HG03108 (cell line): Measurements from ENCODE around the gene SLC6A9.

Experiments
- ATAC-seq: cut with Tn5 transposase; IDR thresholded peaks from one replicate; pipeline ENCODE4 v1.9.1; 2021; ENCODE audit warnings: moderate library complexity; ENCODE audit not compliant: unreplicated experiment

The SLC6A9 gene

DNA sequence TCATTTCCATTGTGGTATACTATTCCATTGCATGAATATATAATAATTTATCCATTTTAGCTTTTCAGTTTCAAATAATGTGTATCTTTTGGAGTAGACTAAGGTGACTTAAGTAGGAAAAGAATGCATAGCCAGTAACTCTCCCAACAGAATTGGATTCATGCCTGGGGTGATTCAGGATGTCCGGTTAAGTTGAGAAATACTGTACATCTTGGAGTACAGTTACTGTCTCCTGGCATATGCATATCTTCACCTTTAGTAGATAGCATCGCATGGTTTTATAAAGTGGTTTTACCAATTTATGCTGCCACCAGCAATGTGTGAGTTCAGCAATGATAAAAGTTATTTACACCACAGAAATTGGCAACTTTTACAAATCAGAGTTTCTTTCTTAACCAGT, 18.6 kb upstream of the SLC6A9 start:
- ATAC-seq = no peak

DNA sequence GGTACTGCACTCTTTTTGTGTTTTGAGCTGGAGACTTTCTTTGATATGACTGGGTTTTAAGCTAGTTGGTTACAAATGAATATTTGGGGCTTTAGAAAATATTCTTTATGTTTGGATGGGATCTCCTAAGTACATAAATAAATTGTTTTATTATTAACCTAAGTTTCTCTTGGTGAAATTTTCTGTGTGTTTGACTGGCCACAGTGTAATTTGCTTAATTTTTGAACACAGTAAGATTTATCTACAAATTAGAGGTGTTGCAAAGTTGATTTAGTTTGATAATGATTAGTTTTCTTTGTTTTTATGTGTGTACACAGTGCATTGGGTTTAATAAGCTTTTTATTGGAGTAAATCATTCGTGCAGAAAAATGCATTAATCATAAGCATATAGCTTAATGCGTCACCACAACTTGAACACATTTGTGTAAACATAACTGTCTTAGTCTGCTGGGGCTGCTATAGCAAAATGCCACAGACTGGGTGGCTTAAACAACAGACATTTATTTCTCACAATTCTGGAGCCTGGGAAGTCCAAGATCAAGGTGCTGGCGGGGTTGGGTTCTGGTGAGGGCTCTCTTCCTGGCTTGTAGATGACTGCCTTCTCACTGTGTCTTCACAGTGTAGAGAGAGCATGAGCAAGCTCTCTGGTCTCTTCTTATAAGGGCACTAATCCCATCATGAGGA, 17.4 kb upstream of the SLC6A9 start:
- no peak for ATAC-seq

DNA sequence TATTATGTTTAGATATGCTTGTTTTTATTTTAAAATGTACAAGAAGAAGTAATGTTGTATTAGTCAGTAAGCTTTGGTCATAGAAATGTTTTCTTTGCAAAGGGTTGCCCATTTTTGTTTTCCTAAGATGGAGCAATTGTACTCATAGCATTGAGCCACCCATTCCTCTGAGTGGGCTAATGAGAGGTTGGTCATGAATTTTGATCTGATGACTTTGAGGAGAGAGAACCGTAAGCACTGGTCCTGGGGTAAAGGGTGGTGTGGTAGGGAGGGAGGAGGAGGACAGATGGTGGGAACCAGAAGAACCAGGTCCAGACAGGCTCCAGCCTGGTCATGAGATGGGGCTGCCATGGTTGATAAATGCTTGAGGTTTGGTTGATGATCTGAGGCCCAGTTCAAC, 15.9 kb upstream of the SLC6A9 start:
- ATAC-seq = no peak

DNA sequence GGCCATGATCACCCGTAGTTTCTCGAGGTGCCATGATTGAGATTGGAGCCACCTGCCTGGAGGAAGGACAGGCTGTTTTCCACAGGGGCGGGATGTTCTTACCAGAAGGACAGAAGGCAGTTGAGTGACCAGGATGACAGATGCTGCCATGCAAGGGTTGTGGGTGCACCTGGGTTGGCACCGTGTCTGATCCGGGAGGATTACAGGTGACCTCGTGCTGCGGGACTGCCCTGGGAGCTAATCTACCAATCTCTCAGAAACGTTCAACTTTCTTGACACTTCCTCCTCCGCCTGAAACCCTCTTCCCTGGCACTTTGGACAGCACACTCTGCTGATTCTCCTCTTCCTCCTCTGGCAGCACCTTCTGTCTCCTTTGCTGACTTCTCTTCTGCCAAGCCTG, 13.8 kb upstream of the SLC6A9 start:
- ATAC-seq = no peak

DNA sequence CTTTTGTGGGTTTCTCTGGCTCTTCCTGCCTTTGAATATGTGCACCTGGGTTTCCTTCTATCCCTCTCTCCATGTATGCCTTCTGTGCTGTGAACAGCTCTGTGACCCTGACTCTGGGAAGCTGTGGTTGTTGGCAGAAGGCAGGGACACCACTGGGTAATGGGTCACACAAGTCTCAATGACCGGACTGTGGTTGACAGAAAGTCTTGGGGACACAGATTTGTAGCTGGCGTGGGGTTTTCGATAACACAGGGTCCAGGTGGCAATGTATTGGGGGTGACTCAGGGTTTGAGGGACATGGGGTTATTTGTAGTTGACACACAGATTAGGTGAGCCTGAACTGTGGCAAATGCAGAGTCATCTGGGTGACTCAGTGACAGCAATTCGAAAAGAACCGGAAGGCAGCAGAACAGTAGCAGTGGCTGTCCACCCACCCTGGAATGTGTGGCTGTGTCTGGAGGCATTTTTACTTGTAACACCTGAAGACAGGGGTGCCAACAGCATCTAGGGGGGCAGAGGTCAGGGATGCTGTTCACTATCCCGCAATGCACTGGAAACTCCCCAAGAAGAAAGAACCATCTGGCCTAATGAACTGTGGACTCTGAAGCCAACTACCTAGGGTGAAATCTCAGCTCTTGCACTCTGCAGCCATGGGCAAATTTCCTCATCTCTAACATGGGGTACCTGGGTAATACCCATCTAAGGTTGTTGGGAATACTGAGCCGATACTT, 13.0 kb upstream of the SLC6A9 start:
- no peak for ATAC-seq

DNA sequence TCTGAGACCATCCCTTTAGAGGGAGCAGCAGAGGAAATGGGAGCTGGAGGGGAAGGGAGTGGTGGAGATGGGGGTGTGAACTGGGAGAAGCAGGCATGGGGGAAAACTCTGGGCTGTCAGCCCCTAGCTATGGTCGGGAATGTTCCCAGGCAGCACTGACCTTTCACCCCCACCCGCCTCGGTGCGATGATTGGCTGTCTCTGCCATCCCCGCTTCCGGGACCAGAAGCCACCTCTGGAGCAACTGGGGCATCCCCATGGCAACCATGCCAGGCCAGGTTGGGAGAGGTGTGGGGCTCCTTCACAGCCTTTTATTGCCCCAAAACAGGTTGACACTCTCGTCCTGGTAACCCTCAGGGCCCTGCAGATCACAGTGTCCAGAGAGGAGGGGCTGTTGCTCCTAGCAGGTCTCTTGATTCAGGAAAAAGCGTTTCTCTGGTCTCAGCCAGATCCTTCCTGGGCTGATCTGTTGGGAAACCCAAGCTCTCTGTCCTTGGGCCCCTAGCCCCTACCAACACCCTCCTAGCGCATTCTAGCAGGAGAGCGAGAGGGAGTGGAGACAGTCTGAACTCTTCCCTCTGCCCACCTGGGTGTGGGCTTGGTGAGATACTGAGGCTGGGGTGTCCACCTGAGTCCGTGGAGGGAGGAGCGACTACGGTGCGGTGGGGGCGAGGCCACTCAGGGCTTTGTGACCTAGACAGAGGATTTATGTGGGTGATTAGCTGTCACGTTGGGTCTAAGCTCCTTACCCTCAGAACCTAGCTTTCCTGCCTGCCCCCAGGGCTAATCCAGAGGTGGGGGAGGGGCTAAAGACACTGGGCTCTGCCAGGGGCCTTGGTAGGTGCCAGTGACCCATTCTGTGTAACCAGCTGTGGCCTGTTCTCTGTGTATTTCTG, 12.2 kb upstream of the SLC6A9 start:
- no peak for ATAC-seq

DNA sequence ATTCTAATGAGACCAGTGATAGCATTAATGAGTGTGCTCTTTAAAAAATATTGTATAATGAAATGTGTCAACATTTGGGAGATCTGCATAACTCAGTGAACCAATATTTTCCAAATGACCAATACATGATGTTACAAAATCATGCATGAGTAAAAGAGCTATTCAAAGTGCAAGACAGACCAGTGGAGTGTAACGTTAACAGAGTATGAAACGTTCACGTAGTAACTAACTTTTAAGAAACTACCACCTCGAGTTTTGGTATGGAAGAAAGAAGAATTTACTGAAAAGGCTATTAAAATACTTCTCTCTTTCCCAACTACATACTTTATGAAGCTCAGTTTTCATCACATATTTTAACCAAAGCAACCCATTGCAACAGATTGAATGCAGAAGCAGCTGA, 9.6 kb upstream of the SLC6A9 start:
- ATAC-seq = no peak

DNA sequence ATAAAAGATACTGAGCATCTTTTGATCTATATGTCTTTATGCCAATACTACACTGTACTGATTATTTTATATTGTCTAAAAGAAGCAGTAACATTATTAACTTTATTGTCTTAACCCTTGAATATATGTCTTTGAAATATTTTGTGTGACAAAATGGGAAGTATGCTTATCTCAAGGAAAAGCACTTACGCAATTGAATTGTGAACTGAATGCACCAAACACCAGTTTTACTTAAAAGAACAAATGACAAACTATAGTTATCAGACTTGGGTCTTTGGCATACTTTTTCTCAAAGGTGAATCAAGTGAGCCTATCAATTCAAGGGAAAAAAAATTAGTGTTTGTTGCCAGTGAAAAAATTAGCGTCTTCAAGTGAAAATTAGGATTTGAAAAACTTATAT, 9.2 kb upstream of the SLC6A9 start:
- no peak for ATAC-seq

DNA sequence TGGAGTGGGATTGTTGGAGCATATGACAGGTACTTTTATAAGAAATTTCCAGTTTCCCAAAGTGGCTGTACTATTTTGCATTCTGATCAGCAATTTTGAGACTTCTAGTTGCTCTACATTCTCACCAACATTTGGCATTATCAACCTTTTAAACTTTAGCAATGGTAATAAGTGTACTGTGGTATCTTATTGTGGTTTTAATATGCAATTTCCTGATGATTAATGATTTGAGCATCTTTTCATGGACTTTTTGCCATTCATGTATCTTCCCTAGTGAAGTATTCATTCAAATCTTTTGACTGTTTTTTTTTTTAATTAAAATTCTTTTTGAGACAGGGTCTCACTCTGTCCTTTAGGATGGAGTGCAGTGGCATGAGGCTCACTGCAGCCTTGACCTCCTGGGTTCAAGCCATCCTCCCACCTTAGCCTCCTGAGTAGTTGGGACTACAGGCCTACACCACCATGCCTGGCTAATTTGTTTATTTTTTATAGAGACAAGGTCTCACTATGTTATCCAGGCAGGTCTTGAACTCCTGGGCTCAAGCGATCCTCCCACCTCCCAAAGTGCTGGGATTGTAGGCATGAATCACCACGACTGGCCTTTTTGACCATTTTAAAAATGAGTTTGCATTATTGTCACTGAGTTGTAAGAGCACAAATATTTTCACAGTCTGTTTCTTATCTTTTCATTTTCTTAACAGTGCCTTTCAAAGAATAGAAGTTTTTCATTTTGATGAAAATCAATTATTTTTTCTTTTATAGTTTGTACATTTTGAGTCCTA, 7.8 kb upstream of the SLC6A9 start:
- no peak for ATAC-seq

DNA sequence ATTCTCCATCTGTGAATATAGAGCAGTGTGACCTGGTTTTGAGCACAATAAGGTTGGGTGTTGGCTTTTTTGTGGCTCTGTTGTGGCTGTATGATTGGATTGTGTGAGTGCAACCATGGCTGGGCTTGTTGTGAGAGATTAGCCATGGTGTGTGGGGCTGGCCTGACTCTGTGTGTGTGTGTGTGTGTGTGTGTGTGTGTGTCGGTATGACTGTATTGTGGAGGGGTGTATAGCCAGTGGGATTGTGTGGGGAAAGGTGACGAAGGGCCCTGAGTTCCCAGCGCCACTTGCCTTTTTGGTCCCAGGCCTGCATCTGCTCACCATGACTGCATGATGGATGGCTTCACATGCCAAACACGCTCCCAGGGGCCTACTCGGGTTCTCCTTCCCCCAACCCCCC, 5.9 kb upstream of the SLC6A9 start:
- no peak for ATAC-seq

DNA sequence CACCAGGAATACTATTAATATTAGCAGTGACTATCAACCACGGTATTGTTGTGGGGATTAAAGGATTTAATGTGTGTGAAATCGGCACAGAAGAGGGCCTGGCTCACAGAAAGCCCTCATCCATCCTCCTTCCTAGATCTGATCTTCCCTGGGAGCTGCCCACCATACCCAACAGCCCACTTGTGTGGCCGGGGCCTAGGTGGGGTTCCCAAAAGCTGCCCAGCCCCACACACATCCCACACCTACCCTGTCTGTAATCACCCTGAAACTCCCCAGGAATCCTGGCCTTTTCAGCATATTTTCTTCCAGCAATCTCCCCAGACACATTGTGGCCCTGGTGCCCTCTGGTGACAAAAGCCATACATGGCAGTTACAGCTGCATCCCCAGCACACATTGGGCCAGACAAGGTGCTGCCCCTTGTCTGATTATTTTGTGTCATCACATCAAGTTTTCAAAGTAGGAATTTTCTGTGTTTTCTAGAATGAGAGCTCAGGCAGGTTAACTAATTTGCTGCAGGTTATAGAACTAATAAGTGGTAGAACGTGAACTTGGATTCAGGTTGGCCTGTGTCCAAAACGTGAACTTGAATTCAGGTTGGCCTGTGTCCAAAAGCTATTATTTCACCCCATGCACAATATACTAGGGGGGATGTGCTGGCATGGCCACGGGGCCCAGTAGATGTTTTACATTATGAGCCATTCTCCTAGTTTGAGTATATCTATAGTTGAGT, 5.3 kb upstream of the SLC6A9 start:
- no peak for ATAC-seq

DNA sequence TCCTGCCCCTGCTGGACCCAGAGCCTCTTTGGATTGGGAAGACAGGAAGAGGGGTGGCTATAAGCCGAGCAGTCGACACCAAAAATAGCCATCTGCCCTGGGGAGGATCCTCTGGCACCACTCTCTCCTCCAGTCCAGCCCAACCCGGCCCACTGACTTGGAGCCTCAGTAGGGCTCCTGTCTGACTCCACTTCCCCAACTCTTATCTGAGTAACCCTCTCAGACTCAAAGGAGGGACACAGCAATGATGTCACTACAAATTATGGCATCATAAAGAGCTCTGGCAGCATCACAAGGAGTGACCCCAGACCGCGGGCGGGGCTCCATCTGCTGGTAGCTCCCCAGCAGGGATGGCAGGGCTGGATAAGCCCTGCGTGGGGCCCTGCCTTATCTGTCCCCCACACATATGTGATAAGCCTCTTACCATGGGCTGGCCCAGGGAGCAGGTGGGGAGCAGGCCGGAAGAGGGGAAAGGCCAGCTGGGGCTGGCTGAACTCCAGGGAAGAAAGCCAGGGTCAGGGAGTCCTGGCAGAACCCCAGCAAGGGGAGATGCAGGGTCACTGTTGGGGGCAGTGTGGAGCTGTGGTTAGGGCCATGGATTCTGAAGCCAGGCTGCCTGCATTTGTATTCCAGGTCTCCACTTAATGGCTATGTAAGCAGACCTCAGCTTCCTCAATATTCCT, 4.6 kb upstream of the SLC6A9 start:
- ATAC-seq = no peak

DNA sequence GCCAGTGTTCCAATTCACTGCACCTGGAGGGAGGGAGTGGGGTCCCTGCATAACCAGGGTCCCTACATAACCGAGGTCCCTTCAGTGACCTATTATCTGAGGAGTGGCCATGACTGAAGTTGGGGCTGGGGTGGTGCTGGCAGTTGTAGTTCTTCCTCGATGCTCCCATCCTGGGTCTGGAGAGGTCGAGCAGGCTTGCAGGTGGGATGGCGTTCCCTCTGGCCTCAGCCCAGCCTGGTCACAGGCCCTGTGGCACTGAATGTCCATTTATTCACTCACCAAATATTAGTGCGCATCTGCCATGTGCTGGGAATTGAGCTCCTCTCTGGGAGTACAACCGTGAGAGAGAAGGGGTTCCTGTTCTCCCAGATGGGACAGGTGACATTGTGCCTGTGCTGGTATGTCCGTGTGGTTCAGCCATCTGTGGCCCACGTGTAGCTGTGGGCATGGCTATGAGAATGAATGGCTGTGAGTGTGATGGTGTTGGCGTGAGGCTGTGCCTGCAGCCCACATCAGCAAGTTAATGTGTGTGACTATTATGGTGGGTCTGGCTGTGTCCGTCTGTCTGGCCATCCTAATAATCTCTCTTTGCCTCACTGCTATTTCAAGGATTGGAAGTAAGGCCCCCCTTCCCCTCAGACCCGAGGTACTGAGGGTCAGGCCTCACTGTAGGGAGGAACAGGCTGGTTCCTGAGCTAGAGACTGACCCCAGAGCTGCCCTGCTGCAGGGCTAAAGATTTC, 3.9 kb upstream of the SLC6A9 start:
- ATAC-seq = no peak

DNA sequence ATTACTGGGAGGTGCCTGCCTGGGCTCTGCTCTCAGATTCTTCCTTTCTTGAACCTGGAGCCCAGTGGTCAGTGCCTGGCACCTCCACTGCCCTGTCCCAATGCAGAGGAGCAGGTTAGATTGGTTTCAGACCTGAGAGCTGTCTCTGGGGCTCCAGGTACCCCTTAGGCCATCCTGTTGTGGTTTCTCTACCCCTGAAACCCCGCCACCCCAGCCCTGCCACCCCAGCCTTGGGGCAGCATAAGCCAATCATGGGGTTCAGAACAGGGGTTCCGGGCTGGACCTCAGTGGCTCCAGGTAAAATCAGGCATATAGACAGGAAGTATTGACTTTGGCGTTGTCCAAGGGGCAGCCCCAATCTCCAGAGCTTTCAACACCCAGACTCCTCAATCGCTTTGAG, 3.2 kb upstream of the SLC6A9 start:
- no peak for ATAC-seq

DNA sequence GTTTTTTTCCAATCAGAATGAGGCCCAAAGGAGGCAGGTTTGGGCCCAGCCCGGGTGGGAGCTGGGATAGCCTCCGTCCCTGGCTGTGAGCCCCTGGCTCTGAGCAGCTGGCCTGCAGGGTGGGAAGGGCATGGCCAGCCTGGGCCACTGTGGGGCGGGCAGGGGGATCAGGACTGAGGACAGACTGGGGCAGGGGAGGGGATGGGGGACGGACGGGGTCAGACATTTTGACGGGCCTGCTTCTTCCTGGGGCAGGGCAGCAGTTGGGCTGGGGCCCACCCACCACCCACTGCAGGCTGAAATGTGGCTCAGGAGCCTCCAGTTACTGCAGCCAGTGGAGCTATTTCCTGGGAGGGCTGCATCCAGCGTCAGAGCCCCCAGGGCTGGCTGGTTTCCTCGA, 2.5 kb upstream of the SLC6A9 start:
- no peak for ATAC-seq

DNA sequence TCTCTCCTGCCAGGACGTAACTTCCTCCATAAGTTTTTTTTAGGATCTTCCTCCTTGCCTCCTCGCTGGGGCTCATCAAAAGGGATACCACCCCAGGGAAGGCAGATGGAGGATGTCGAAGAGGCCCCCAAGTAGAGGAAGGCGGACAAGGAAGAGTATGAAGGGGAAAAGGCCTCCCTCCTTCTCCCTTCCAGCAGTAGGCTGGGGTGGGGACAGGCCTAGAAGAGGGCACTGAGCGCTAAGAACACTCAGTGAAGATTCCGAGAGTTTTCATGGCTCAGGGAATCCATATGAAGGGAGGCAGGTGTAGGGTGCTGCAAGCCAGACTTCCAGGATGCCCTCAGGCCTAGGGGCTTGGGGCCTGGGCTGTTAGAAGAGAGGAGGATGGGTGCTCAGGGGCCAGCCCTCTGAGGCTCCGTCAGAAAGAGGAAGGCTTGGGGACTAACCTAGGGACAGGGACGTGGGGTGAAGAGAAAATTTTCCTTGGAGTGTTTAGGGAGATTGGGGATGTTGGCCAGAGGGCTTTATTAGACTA, 1.8 kb upstream of the SLC6A9 start:
- no peak for ATAC-seq

DNA sequence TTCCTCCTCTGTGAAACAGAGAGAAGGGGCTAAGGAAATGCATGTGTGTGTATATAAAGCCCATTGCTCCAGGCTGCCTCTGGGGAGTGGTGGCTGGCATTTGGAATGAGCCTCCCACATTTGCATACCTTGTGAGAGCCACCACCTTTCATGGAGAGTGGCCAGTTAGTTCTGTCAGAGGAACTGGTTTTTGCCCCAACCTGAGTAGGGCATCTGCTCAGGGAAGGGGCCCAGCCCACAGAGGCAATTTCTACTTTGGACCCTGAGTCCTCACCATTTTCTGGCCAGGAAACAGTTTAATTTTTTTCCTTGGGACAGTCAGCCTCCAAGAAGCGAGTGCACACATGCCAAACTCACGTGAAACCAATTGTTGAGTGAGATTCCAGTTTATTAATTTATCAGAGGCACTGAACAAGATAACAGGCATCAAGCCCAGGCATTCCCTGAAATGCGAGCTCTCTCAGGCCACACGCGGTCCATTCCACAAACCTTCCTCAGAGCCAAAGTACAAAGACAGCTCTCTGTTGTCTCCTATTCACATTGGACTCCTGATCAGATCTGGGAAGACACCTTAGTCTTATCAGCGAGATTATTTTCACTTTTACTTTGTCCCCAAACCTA, 1.0 kb upstream of the SLC6A9 start:
- ATAC-seq = no peak

DNA sequence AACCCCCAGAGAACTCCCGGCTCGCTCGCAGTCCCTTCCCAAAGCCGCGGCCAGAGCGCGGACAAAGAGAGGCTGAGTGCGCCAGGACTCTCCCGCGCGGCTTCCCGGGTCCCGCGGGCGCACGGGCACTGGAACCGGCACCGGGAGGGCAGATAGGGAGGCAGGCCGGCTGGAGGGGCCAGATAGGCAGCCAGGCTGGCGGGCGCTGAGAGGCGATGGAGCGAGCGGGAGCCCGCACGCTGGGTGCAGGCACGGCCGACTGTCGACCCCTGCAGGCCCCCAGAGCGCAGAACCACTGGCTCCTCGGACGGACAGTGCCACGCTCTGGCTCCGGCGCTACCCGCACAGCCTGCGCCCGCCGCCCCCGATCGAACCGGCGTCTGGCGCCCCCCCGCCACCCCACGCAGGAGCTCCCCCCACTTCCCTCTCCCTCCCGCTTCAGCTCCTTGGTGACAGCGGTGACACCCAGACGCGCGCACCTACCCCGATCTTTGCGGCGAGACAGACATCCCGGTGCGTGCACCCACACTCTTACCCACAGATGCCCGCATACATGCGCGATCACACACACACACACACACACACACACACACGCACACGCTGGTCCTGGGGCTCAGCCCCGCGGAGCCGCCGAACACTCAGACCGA, 534 bp downstream of the SLC6A9 start:
- ATAC-seq = peak; percentile 12
